Heart right ventricle (tissue), 16 donors: Measurements from ENCODE around the gene SMCHD1. TPM values are rescaled to one million over a fixed set of nuclear protein-coding genes. Genes with fewer than 3 reads are reported as not detected.

Experiments used
- ATAC-seq, 8 donors: fragments of 200-7000 bp; cut with Tn5 transposase; one replicate each; pipeline ENCODE4 v1.9.1; 2020; ENCODE audit warnings: mild to moderate bottlenecking in 8 of 8, moderate library complexity in 8 of 8, moderate number of reproducible peaks in 1 of 8
- DNase-seq, 2 donors: peaks; one replicate each; pipeline ENCODE4 v3.0.0-alpha.2; 2020
- H3K27ac ChIP-seq, 10 donors: fragments of 200-600 bp; sonication (generic) in 2 of 10; one replicate each; pipeline versions ENCODE4 v1.5.0 to v1.8.0; 2020 to 2022; ENCODE audit warnings: mild to moderate bottlenecking in 3 of 10
- H3K27me3 ChIP-seq, 7 donors: fragments of 200-600 bp; one replicate each; pipeline ENCODE4 v1.8.0; 2021 to 2022; ENCODE audit warnings: mild to moderate bottlenecking in 2 of 7
- H3K36me3 ChIP-seq, 9 donors: fragments of 200-600 bp; sonication (generic) in 1 of 9; one replicate each; pipeline versions ENCODE4 v1.5.0 to v1.8.0; 2020 to 2022; ENCODE audit warnings: mild to moderate bottlenecking in 2 of 9
- H3K4me1 ChIP-seq, 9 donors: fragments of 200-600 bp; sonication (generic) in 1 of 9; one replicate each; pipeline versions ENCODE4 v1.5.0 to v1.8.0; 2020 to 2022; ENCODE audit warnings: mild to moderate bottlenecking in 4 of 9
- H3K4me3 ChIP-seq, 10 donors: fragments of 200-600 bp; sonication (generic) in 2 of 10; one replicate each; pipeline versions ENCODE4 v1.5.0 to v1.8.0; 2020 to 2022; ENCODE audit warnings: mild to moderate bottlenecking in 7 of 10, moderate library complexity in 2 of 10
- H3K9me3 ChIP-seq, 11 donors: fragments of 200-600 bp in 10 of 11; sonication (generic) in 2 of 11; one replicate each; pipeline versions ENCODE4 v1.5.0 to v1.8.0; 2013 to 2022; ENCODE audit warnings: mild to moderate bottlenecking in 2 of 11, control low read depth in 1 of 11, moderate library complexity in 1 of 11
- CTCF ChIP-seq, 9 donors: fragments of 200-600 bp; sonication (generic) in 2 of 9; IDR thresholded peaks; one replicate each; pipeline versions ENCODE4 v1.5.0 to v1.8.0; 2021 to 2022; ENCODE audit warnings: antibody characterized with exemption in 9 of 9, mild to moderate bottlenecking in 5 of 9, moderate library complexity in 1 of 9
- WGBS, 2 donors: extraction: QIAGEN DNeasy Blood & Tissue Kit; methylation state at CpG; one replicate each; pipeline ENCODE4 v1.1.7; 2013; ENCODE audit warnings: inconsistent platforms in 1 of 2; 5-methylcytosine and 5-hydroxymethylcytosine counted together
- intact Hi-C, 10 donors: fragments of 100-400 bp; cut with DNase I; formaldehyde crosslinking; loops; one replicate each; pipeline versions ENCODE4 v1.11.1 to v1.14.2; 2022
- polyA plus RNA-seq, 2 donors: library from polyadenylated mRNA; stranded (reverse); fragments of 200-250 nt; gene quantifications; one replicate each; pipeline ENCODE4 v1.2.3, GENCODE V29; 2013
- total RNA-seq, 10 donors: library from RNA; stranded (reverse); fragmentation: NEBNext Ultra II Directional in 3 of 10; extraction: Animal tissue kit (Norgen Biotek cat#: 25700) in 3 of 10; gene quantifications; one replicate each; pipeline versions ENCODE4 v1.2.1 to v1.2.4, GENCODE V29; 2021 to 2023
- donor health status: Arrhythmogenic right ventricular cardiomyopathy.
- donor health status: ischemic (EF 13 %, LVEDD 7.1; RV severe dilation, severe dysfunction).
- donor health status: healthy with polysubstance abuse.
- donor health status: DM: no; HTN: yes; CAD: no.
- donor health status: DM: no; HTN: no; CAD: no.
- donor health status: ischemic (EF 25% LVEDD 6.9; RV normal size, moderate dysfunction).
- donor health status: ischemic (EF 25% LVEDD 5.7; RV mildly dilated, moderate dysfunction).
- donor health status: healthy.
- donor health status: DM: yes; HTN: yes; CAD: no.
- donor health status: Ischemic cardiomyopathy.
- donor health status: ischemic (EF 35%, LVEDD 5.7; RV mildly dilated, moderate dysfunction).
- donor health status: nonischemic (EF 11% LVEDD 7.7; RV severe dilation, severe dysfunction).
- donor health status: DM: yes; HTN: yes; CAD: no.
- donor health status: PGD.
- donor health status: ischemic (EF 29% LVEDD 5.4; RV normal size, mild dysfunction).
- donor health status: nonischemic (EF 23%, LVEDD 6.1; RV moderate dilation, normal function).

SMCHD1 gene
- total and polyA plus RNA-seq, 12 donors = 6.3 to 35.3 (median 30.3) TPM

- Histone ChIP-seq H3K36me3 (peaks cover 0 to 16% (median 0%) of the 10 kb centered on the region in 9 donors), H3K27me3 (peaks cover 0 to 17% (median 9%) of the 10 kb centered on the region in 7 donors), H3K9me3 (peaks cover 0 to 2% (median 0%) of the 10 kb centered on the region in 11 donors), H3K4me1 (peaks cover 3 to 55% (median 21%) of the 10 kb centered on the region in 9 donors), H3K27ac (no peak overlapping the region), H3K4me3 (no peak overlapping the region)
- ATAC-seq = no peak
- DNase-seq = no peak
- TF ChIP-seq CTCF (IDR thresholded peaks at IDR 0.05) = no peak
- 46 to 49% methylated on average over 7 of the region's 7 CpGs for WGBS, 2 donors
- intact Hi-C loops = loop anchor here in 1 of 10 donors (5.0 kb wide), 1 partner anchor 53 kb away; no protein-coding TSS in a partner anchor
These were observed 198.6 kb downstream of the SMCHD1 start for GRCh38 chr18:2853926-2854664.

Other genes with a start within 250 kb of the SMCHD1 start
- 1 to 10 TPM; 3.9 to 9.9 (median 5.4) TPM for gene METTL4, start 84.2 kb upstream of the SMCHD1 start, total RNA-seq
- gene METTL4, start 84.2 kb upstream of the SMCHD1 start, polyA plus RNA-seq = 1 to 10 TPM; 4.2 to 6.0 TPM
- 1 to 10 TPM in 1 of 10 donors, under 1 TPM in 7, not detected in 2; 0.17 to 2.7 (median 0.34) TPM for gene NDC80, start 84.2 kb upstream of the SMCHD1 start, total RNA-seq
- gene NDC80, start 84.2 kb upstream of the SMCHD1 start, polyA plus RNA-seq = under 1 TPM; 0.33 to 0.88 TPM
- 10 to 100 TPM in 9 of 10 donors, 1 to 10 TPM in 1; 9.5 to 50.5 (median 19.6) TPM for gene EMILIN2, start 191.3 kb downstream of the SMCHD1 start, total RNA-seq
- gene EMILIN2, start 191.3 kb downstream of the SMCHD1 start, polyA plus RNA-seq = 10 to 100 TPM; 15.4 to 34.8 TPM